Loucy (cell line): ENCODE data around the gene TESPA1.
A peak's percentile ranks its signal among the peaks of the same experiment; 100 is the strongest.

Experiments used
- H2AFZ ChIP-seq: fragments of 200-600 bp; sonication (generic); 2 replicates; pipeline ENCODE4 v1.6.0; 2016; ENCODE audit warnings: antibody characterized with exemption, mild to moderate bottlenecking, low read length, moderate library complexity
- H3F3A ChIP-seq: fragments of 200-600 bp; 2 replicates; pipeline ENCODE4 v1.6.0; 2016; ENCODE audit warnings: antibody characterized with exemption, low read depth, mild to moderate bottlenecking
- H3K27me3 ChIP-seq: fragments of 200-600 bp; sonication (generic); 2 replicates; pipeline ENCODE4 v1.6.1; 2014; ENCODE audit warnings: low read length, mild to moderate bottlenecking; ENCODE audit not compliant: insufficient read depth, poor library complexity, severe bottlenecking
- H3K36me3 ChIP-seq: fragments of 200-600 bp; sonication (generic); 2 replicates; pipeline ENCODE4 v1.6.1; 2016; ENCODE audit warnings: low read length; ENCODE audit not compliant: insufficient read depth
- H3K4me1 ChIP-seq: fragments of 200-600 bp; sonication (generic); 2 replicates; pipeline ENCODE4 v1.5.1; 2014; ENCODE audit warnings: low read length, mild to moderate bottlenecking; ENCODE audit not compliant: insufficient read depth, poor library complexity, severe bottlenecking
- H3K4me2 ChIP-seq: fragments of 200-600 bp; sonication (generic); 2 replicates; pipeline ENCODE4 v1.6.0; 2014; ENCODE audit warnings: antibody characterized with exemption, low read length, low read depth, mild to moderate bottlenecking; ENCODE audit not compliant: poor library complexity, severe bottlenecking
- H3K4me3 ChIP-seq: fragments of 200-600 bp; sonication (generic); 2 replicates; pipeline ENCODE4 v1.5.1; 2014; ENCODE audit warnings: low read length, mild to moderate bottlenecking, mixed read lengths; ENCODE audit not compliant: poor library complexity, severe bottlenecking
- H3K79me2 ChIP-seq: fragments of 200-600 bp; sonication (generic); 2 replicates; pipeline ENCODE4 v1.6.1; 2014; ENCODE audit warnings: low read length; ENCODE audit not compliant: insufficient read depth
- H3K9ac ChIP-seq: fragments of 200-600 bp; sonication (generic); 2 replicates; pipeline ENCODE4 v1.6.0; 2014; ENCODE audit warnings: mild to moderate bottlenecking, low read depth, low read length, moderate library complexity; ENCODE audit not compliant: poor library complexity, severe bottlenecking
- H3K9me2 ChIP-seq: fragments of 200-600 bp; sonication (generic); replicated peaks from 2 replicates; pipeline ENCODE4 v1.6.1; 2016; ENCODE audit warnings: low read depth, low read length, mixed read lengths
- H3K9me3 ChIP-seq: fragments of 200-600 bp; sonication (generic); 2 replicates; pipeline ENCODE4 v1.6.1; 2014; ENCODE audit warnings: mild to moderate bottlenecking, antibody characterized with exemption, low read length, low read depth; ENCODE audit not compliant: insufficient read depth
- H4K20me1 ChIP-seq: fragments of 200-600 bp; sonication (generic); 2 replicates; pipeline ENCODE4 v1.6.0; 2014; ENCODE audit warnings: antibody characterized with exemption, low read length, mild to moderate bottlenecking; ENCODE audit not compliant: insufficient read depth, poor library complexity, severe bottlenecking
- CTCF ChIP-seq: fragments of 200-600 bp; sonication (generic); conservative IDR thresholded peaks from 2 replicates; pipeline ENCODE4 v1.5.1; 2014; ENCODE audit warnings: mild to moderate bottlenecking, antibody characterized with exemption, low read length
- EZH2phosphoT487 ChIP-seq: fragments of 200-600 bp; IDR thresholded peaks from 2 replicates; pipeline ENCODE4 v1.6.1; 2018; ENCODE audit warnings: antibody characterized with exemption, mild to moderate bottlenecking, moderate library complexity, borderline replicate concordance

TESPA1 gene

GRCh38 chr12:54936736-54937135 is 47.8 kb downstream of the TESPA1 start:
- H3K9ac ChIP-seq: no peak overlapping the region
- H3K36me3 ChIP-seq: no peaks in the 10 kb centered on the region
- H3K4me1 ChIP-seq: peaks cover 34% of the 10 kb centered on the region
- H4K20me1 ChIP-seq: no peaks in the 10 kb centered on the region
- H3K9me2 ChIP-seq: no peaks in the 10 kb centered on the region
- no peak overlapping the region for H3K4me3 ChIP-seq
- no peak overlapping the region for H3K4me2 ChIP-seq
- no peaks in the 10 kb centered on the region for H3K9me3 ChIP-seq
- no peak for TF ChIP-seq CTCF
- no peak for TF ChIP-seq EZH2phosphoT487
- no peaks in the 10 kb centered on the region for H3K79me2 ChIP-seq
- no peaks in the 10 kb centered on the region for H3K27me3 ChIP-seq
- no peaks in the 10 kb centered on the region for H3F3A ChIP-seq
- no peak overlapping the region for H2AFZ ChIP-seq

GRCh38 chr12:54935235-54935951 is 49.2 kb downstream of the TESPA1 start:
- Histone ChIP-seq H3K9me2 (no peaks in the 10 kb centered on the region), H3K36me3 (no peaks in the 10 kb centered on the region), H3K4me2 (peak overlapping the region; percentile 32), H3K9me3 (peaks cover 2% of the 10 kb centered on the region; the same call in 1 of the 2 replicates), H3K9ac (peak overlapping the region; percentile 7), H2AFZ (peak overlapping the region; percentile 76), H3F3A (no peaks in the 10 kb centered on the region), H3K27me3 (no peaks in the 10 kb centered on the region), H3K79me2 (no peaks in the 10 kb centered on the region), H4K20me1 (no peaks in the 10 kb centered on the region), H3K4me3 (peak overlapping the region; percentile 26), H3K4me1 (peaks cover 34% of the 10 kb centered on the region)
- peak; percentile 57 for TF ChIP-seq CTCF
- no peak for TF ChIP-seq EZH2phosphoT487

GRCh38 chr12:54934419-54934818 is 50.1 kb downstream of the TESPA1 start:
- Histone ChIP-seq H3K4me1 (peaks cover 34% of the 10 kb centered on the region), H3K36me3 (no peaks in the 10 kb centered on the region), H3K9ac (no peak overlapping the region), H3F3A (no peaks in the 10 kb centered on the region), H4K20me1 (no peaks in the 10 kb centered on the region), H3K9me2 (no peaks in the 10 kb centered on the region), H3K4me2 (no peak overlapping the region), H3K4me3 (no peak overlapping the region), H3K79me2 (no peaks in the 10 kb centered on the region), H2AFZ (no peak overlapping the region), H3K27me3 (no peaks in the 10 kb centered on the region), H3K9me3 (peaks cover 10% of the 10 kb centered on the region; the same call in 1 of the 2 replicates)
- TF ChIP-seq CTCF (no peak), EZH2phosphoT487 (no peak)
